Ishikawa (cell line): ENCODE measurements around the gene DAB2IP.

ENCODE experiments used
- CREB1 ChIP-seq: IDR thresholded peaks from 2 replicates; pipeline ENCODE4 v1.6.1; 2012; ENCODE audit warnings: low read depth
- FOXM1 ChIP-seq: IDR thresholded peaks from 2 replicates; pipeline ENCODE4 v1.6.1; 2012; ENCODE audit warnings: low read depth, borderline replicate concordance
- MAX ChIP-seq: IDR thresholded peaks from 2 replicates; pipeline ENCODE4 v1.6.1; 2012
- REST ChIP-seq: IDR thresholded peaks from 2 replicates; pipeline ENCODE4 v1.6.1; 2012; ENCODE audit warnings: low read depth, mild to moderate bottlenecking
- YY1 ChIP-seq: IDR thresholded peaks from 2 replicates; pipeline ENCODE4 v1.6.1; 2012; ENCODE audit warnings: low read depth

DNA sequence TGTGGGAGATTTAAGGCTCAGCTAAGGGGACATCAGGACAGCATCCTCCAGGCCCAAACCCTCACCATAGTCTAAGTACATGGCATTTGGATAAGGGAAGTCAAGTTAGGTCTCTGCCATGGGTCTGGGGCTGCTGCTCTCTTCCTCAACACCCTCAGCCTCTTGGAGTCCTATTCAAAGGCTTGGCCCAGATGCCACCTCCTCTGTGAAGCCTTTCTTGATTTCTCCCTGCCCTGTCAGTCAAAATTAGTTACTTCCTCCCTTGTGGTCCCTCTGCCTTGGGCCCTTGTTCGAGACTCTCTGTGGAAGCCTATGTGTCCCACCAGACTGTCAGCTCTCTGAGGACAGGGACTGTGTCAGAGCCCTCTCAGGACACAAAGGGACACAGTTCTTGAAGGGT, 17.7 kb upstream of the DAB2IP start:
- TF ChIP-seq YY1 (no peak), REST (no peak), CREB1 (no peak), MAX (no peak), FOXM1 (no peak)
